Ascending aorta (tissue), 2 donors: ENCODE results near the gene EDA. TPM values are rescaled to one million over a fixed set of nuclear protein-coding genes. Genes with fewer than 3 reads are reported as not detected.

Experiments
- DNase-seq, 2 donors: peaks; one replicate each; pipeline ENCODE4 v3.0.0-alpha.2; 2019; ENCODE audit warnings: low spot score in 2 of 2
- H3K27ac ChIP-seq, 2 donors: fragments of 200-600 bp; sonication (generic); one replicate each; pipeline ENCODE4 v1.5.1; 2016 to 2017; ENCODE audit warnings: mild to moderate bottlenecking in 1 of 2
- H3K27me3 ChIP-seq: fragments of 200-600 bp; sonication (generic); one replicate; pipeline ENCODE4 v1.5.1; 2017
- H3K36me3 ChIP-seq, 2 donors: fragments of 200-600 bp; sonication (generic); one replicate each; pipeline ENCODE4 v1.5.1; 2016
- H3K4me1 ChIP-seq, 2 donors: fragments of 200-600 bp; sonication (generic); one replicate each; pipeline ENCODE4 v1.5.1; 2016 to 2017; ENCODE audit warnings: mild to moderate bottlenecking in 1 of 2
- H3K4me3 ChIP-seq, 2 donors: fragments of 200-600 bp; sonication (generic); one replicate each; pipeline ENCODE4 v1.5.1; 2016 to 2017; ENCODE audit warnings: mild to moderate bottlenecking in 1 of 2
- H3K9me3 ChIP-seq, 2 donors: fragments of 200-600 bp; sonication (generic); one replicate each; pipeline ENCODE4 v1.5.1; 2016
- intact Hi-C: fragments of 100-400 bp; cut with DNase I; formaldehyde crosslinking; loops from one replicate; pipeline ENCODE4 v1.15.1; 2023
- total RNA-seq: library from RNA; depleted of rRNA; stranded (reverse); fragments of >200 nt; gene quantifications from one replicate; pipeline ENCODE4 v1.1.0, GENCODE V29; 2016
- TF ChIP-seq, protein P1 (sequence below), 3 experiments: fragments of 200-600 bp in 2 of 3; fragments of 450-650 bp in 1 of 3; sonication (generic) in 2 of 3; IDR thresholded peaks; one replicate each; pipeline ENCODE4 v1.5.1; 2016 to 2019; ENCODE audit warnings: antibody characterized with exemption in 3 of 3, mild to moderate bottlenecking in 1 of 3, moderate library complexity in 1 of 3

EDA gene
- total RNA-seq, 1 donor from 2014 or later, result 1.7 TPM

DNA sequence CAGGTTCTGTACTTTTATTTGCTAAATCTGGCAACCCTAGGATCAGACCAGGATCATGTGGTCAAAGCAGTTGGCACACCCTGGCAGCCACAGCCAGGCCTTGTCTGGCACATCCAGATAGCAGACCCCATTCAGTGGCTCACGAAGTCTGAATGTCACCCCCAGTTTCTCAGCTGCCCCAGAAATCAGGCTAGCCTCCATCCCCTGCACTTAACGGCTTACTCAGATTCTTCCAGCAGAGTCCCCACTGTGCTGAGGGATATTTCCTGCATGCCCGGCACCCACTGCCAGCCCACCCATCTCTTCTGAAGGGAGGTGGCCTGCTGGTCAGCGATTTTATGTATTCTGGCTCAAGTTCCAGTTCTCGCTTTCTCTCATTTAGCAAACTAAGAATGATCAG is 438.5 kb downstream of the EDA start:
- Histone ChIP-seq H3K27me3 (no peaks in the 10 kb centered on the region), H3K36me3 (no peaks in the 10 kb centered on the region), H3K9me3 (no peaks in the 10 kb centered on the region), H3K4me3 (no peak overlapping the region), H3K4me1 (no peaks in the 10 kb centered on the region), H3K27ac (no peak overlapping the region)
- intact Hi-C loops, result no loop called here
- TF ChIP-seq, protein P1, sequence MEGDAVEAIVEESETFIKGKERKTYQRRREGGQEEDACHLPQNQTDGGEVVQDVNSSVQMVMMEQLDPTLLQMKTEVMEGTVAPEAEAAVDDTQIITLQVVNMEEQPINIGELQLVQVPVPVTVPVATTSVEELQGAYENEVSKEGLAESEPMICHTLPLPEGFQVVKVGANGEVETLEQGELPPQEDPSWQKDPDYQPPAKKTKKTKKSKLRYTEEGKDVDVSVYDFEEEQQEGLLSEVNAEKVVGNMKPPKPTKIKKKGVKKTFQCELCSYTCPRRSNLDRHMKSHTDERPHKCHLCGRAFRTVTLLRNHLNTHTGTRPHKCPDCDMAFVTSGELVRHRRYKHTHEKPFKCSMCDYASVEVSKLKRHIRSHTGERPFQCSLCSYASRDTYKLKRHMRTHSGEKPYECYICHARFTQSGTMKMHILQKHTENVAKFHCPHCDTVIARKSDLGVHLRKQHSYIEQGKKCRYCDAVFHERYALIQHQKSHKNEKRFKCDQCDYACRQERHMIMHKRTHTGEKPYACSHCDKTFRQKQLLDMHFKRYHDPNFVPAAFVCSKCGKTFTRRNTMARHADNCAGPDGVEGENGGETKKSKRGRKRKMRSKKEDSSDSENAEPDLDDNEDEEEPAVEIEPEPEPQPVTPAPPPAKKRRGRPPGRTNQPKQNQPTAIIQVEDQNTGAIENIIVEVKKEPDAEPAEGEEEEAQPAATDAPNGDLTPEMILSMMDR (IDR thresholded peaks at IDR 0.05), result no peak
- no peak for DNase-seq

DNA sequence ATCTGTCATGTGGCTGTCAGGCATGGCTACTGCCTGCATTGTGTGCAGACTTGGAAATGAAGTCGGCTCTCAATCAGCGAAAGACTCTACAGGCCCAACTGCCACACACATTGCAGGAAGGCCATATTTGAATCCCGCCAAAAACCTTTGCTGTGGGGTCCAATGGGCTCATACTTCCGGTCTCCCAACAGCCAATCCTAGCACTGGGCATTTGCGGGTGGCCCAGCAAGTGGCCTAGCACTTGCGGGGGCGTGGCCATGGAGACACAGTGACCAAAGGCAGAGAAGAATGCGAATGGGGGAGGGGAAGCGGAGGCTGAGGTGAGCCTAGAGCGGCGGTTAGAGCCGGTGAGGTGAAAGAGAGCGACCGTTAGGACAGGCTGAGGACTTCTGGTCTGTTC is 446.2 kb downstream of the EDA start, which contains the start of gene OTUD6A:
TSS of gene OTUD6A (plus strand) at position 382 of the 400 bp plus-strand sequence. CDS start 68 bp downstream, outside the sequence.
- Histone ChIP-seq H3K27me3 (no peaks in the 10 kb centered on the region), H3K4me1 (no peaks in the 10 kb centered on the region), H3K4me3 (no peak within 1 kb of the TSS), H3K9me3 (no peaks in the 10 kb centered on the region), H3K36me3 (no peaks in the 10 kb centered on the region), H3K27ac (no peak within 1 kb of the TSS)
- TF ChIP-seq, protein P1 (IDR thresholded peaks at IDR 0.05), result no peak
- DNase-seq, result no peak
- intact Hi-C loops, result no loop called here

DNA sequence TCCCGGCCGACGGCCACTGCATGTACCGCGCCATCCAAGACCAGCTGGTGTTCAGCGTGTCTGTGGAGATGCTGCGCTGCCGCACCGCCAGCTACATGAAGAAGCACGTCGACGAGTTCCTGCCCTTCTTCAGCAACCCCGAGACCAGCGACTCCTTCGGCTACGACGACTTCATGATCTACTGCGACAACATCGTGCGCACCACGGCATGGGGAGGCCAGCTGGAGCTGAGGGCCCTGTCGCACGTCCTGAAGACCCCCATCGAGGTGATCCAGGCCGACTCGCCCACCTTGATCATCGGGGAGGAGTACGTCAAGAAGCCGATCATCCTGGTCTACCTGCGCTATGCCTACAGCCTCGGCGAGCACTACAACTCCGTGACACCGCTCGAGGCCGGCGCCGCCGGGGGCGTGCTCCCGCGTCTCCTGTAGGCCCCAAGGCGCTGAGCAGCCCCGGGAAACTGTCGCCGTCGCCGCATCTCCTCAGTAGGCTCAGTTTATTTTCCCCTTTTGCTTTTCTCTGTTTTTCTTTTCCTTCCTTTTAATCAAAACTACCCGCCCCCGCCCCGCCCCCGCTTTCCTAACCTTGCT is 447.1 kb downstream of the EDA start:
- H3K9me3 ChIP-seq, result no peaks in the 10 kb centered on the region
- no peaks in the 10 kb centered on the region for H3K4me1 ChIP-seq
- no peak overlapping the region for H3K27ac ChIP-seq
- TF ChIP-seq, protein P1 (IDR thresholded peaks at IDR 0.05), result no peak
- no peaks in the 10 kb centered on the region for H3K27me3 ChIP-seq
- no peak overlapping the region for H3K4me3 ChIP-seq
- intact Hi-C loops, result no loop called here
- H3K36me3 ChIP-seq, result no peaks in the 10 kb centered on the region
- no peak for DNase-seq

DNA sequence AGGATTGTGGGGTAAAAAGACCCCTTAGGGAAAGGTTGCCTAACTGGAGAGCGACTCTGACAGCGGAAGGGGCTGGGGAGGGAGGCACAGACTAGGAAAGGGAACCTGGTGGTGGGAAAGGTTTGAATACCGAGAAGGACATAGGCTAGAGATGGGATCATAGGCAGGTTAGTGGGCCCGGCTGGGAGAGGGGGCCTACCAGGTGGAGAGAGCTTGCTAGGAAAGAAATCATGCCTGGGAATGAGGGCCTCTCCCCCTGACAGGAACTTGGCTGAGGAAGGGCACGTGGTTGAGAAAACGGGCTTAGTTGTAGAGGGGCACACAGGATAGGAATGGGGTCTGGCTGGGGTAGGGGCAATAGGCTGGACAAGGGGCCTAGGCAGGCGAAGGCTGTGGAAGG is 450.7 kb downstream of the EDA start:
- no peaks in the 10 kb centered on the region for H3K27me3 ChIP-seq
- intact Hi-C loops, result no loop called here
- H3K4me1 ChIP-seq, result no peaks in the 10 kb centered on the region
- H3K36me3 ChIP-seq, result no peaks in the 10 kb centered on the region
- H3K27ac ChIP-seq, result no peak overlapping the region
- no peak for DNase-seq
- TF ChIP-seq, protein P1 (IDR thresholded peaks at IDR 0.05), result no peak
- no peak overlapping the region for H3K4me3 ChIP-seq
- H3K9me3 ChIP-seq, result no peaks in the 10 kb centered on the region

DNA sequence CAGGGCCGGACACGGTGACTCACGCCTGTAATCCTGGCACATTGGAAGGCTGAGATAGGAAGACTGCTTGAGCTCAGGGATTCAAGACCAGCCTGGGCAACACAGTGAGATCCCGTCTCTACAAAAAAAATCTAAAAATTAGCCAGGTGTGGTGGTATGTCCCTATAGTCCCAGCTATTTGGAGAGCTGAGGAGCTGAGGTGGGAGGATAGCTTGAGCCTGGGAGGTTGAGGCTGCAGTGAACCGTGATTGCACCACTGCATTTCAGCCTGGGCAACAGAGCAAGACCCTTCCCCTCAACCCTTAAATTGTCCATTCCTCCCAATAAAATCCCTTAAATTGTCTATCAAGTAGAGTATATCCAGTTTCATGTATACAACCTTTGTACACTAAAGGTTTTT is 463.4 kb downstream of the EDA start:
- intact Hi-C loops, result no loop called here
- Histone ChIP-seq H3K4me3 (no peak overlapping the region), H3K9me3 (no peaks in the 10 kb centered on the region), H3K27ac (no peak overlapping the region), H3K27me3 (no peaks in the 10 kb centered on the region), H3K4me1 (no peaks in the 10 kb centered on the region), H3K36me3 (no peaks in the 10 kb centered on the region)
- DNase-seq, result no peak
- TF ChIP-seq, protein P1 (IDR thresholded peaks at IDR 0.05), result no peak

DNA sequence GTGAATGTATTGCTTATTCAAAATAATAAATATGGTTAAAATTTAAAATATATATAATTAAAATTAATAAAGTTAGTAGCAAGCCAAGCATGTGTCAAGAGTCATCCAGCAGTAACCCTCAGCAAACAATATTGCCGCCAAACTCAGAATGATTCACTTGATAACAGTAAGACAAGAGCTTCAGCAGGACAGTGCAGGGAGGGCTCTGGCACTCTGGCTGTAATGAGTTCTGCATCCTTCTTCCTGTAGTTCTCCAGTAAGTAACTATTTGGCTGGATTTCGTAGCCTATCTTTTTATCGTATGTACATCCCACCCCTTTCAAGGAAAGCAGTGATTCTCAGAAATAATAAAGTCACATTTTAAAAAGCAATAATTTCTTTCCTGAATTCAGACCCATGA is 464.0 kb downstream of the EDA start:
- Histone ChIP-seq H3K9me3 (no peaks in the 10 kb centered on the region), H3K4me3 (no peak overlapping the region)
- intact Hi-C loops, result no loop called here

More for the DNA sequence above, 464.0 kb downstream of the EDA start:
- no peaks in the 10 kb centered on the region for H3K4me1 ChIP-seq
- H3K27ac ChIP-seq, result no peak overlapping the region
- no peak for DNase-seq
- no peaks in the 10 kb centered on the region for H3K27me3 ChIP-seq
- TF ChIP-seq, protein P1 (IDR thresholded peaks at IDR 0.05), result no peak
- no peaks in the 10 kb centered on the region for H3K36me3 ChIP-seq
